ENCODE data around the gene PSMD3.

GRCh38 chr17:40035162-40035559 lies 54.6 kb downstream of the PSMD3 start:
- no peak for TF ChIP-seq NFIC (IDR thresholded peaks at IDR 0.05)
- peak; percentile 53 for TF ChIP-seq RAD21 (IDR thresholded peaks at IDR 0.05; ENCODE audit: low read depth)

Data from Ishikawa (cell line).